K562 (cell line): Measurements from ENCODE around the gene PHF21B. TPM values are rescaled to one million over a fixed set of nuclear protein-coding genes. Genes with fewer than 3 reads are reported as not detected.

Experiments
- ATAC-seq: fragments of 200-7000 bp; cut with Tn5 transposase; 3 replicates; pipeline ENCODE4 v1.9.1; 2020; ENCODE audit warnings: moderate library complexity
- BruUV-seq: library from RNA; stranded (reverse); fragments of 400-500 nt; replicated peaks from 2 replicates; lab custom pipeline; 2021; lab: Mats Ljungman, UMichigan
- CTCF ChIA-PET: fragments of 300-600 bp; formaldehyde crosslinking; extraction: SDS; loops from one replicate; lab custom pipeline; 2021; ENCODE audit warnings: low intra/inter-chr PET ratio; lab: Yijun Ruan, JAX
- POLR2A ChIA-PET: fragments of 300-600, 350-650 bp; sonication (Branson Sonifier 250); formaldehyde crosslinking; extraction: SDS; loops from one replicate; lab custom pipeline; 2021; ENCODE audit warnings: antibody characterized with exemption, inconsistent platforms; lab: Yijun Ruan, JAX
- DNase-seq, 4 experiments: peaks; one replicate each; pipeline versions ENCODE4 v3.0.0 to v3.0.0-alpha.2; 2011 to 2018; ENCODE audit warnings: low spot score in 3 of 4, mixed read lengths in 3 of 4; ENCODE audit errors: extremely low read depth in 1 of 4
- FAIRE-seq: peaks from 2 replicates; lab custom pipeline; 2011; peaks lifted over from hg19 to GRCh38; lab: Jason Lieb, UNC
- H2AFZ ChIP-seq: 2 replicates; pipeline ENCODE4 v1.6.0; 2011; ENCODE audit warnings: low read depth, low read length, control low read depth, inconsistent platforms
- H3K27ac ChIP-seq: fragments of 200-600 bp; 3 replicates; pipeline ENCODE4 v1.8.0; 2011; ENCODE audit warnings: low read depth, mild to moderate bottlenecking, control low read depth, inconsistent platforms, low read length, moderate library complexity, mixed read lengths; ENCODE audit errors: extremely low read depth
- H3K27me3 ChIP-seq, 2 experiments: fragments of 300-600 bp in 1 of 2; 2 replicates in 1 of 2; 3 replicates in 1 of 2; pipeline versions ENCODE4 v1.6.0 to v1.8.0; 2011; ENCODE audit warnings: inconsistent platforms in 2 of 2, low read length in 2 of 2, mild to moderate bottlenecking in 1 of 2, mixed read lengths in 1 of 2, moderate library complexity in 1 of 2; ENCODE audit not compliant: control insufficient read depth in 2 of 2, insufficient read depth in 2 of 2
- H3K36me3 ChIP-seq: fragments of 300-600 bp; 3 replicates; pipeline ENCODE4 v1.8.0; 2011; ENCODE audit warnings: mild to moderate bottlenecking, low read length, inconsistent platforms; ENCODE audit not compliant: control insufficient read depth, insufficient read depth
- H3K4me1 ChIP-seq, 2 experiments: fragments of 200-600 bp in 1 of 2; replicated peaks in 1 of 2; 2 replicates in 1 of 2; 3 replicates in 1 of 2; pipeline versions ENCODE4 v1.5.1 to v1.8.0; 2011; ENCODE audit warnings: inconsistent platforms in 2 of 2, low read length in 2 of 2, mild to moderate bottlenecking in 1 of 2, mixed read lengths in 1 of 2, moderate library complexity in 1 of 2; ENCODE audit not compliant: control insufficient read depth in 2 of 2, insufficient read depth in 2 of 2
- H3K4me2 ChIP-seq: 2 replicates; pipeline ENCODE4 v1.6.1; 2011; ENCODE audit warnings: low read length, control low read depth, inconsistent platforms, mixed read lengths; ENCODE audit not compliant: insufficient read depth
- H3K4me3 ChIP-seq: fragments of 200-600 bp; sonication (generic), shearing (Covaris generic); 2 replicates; pipeline ENCODE4 v1.5.1; 2016; ENCODE audit warnings: control low read depth, inconsistent platforms
- H3K79me2 ChIP-seq: fragments of 200-600 bp; 3 replicates; pipeline ENCODE4 v1.8.0; 2011; ENCODE audit warnings: low read length, inconsistent platforms; ENCODE audit not compliant: control insufficient read depth, insufficient read depth
- H3K9ac ChIP-seq, 2 experiments: 2 replicates each; pipeline versions ENCODE4 v1.6.0 to v1.6.1; 2011; ENCODE audit warnings: low read depth in 2 of 2, low read length in 2 of 2, control low read depth in 1 of 2, inconsistent platforms in 1 of 2, mild to moderate bottlenecking in 1 of 2, mixed read lengths in 1 of 2; ENCODE audit not compliant: insufficient read depth in 1 of 2
- H3K9me1 ChIP-seq: one replicate; pipeline ENCODE4 v1.6.0; 2011; ENCODE audit warnings: inconsistent platforms, mild to moderate bottlenecking, low read length, moderate library complexity; ENCODE audit not compliant: control insufficient read depth, insufficient read depth
- H3K9me3 ChIP-seq: replicated peaks from 2 replicates; pipeline ENCODE4 v1.5.1; 2011; ENCODE audit warnings: low read depth, low read length, inconsistent platforms; ENCODE audit not compliant: control insufficient read depth, insufficient read depth
- H4K20me1 ChIP-seq: replicated peaks from 2 replicates; pipeline ENCODE4 v1.6.1; 2011; ENCODE audit warnings: low read length, inconsistent platforms, mixed read lengths; ENCODE audit not compliant: control insufficient read depth, insufficient read depth
- ESRRA ChIP-seq: fragments of 450-650 bp; IDR thresholded peaks from 2 replicates; pipeline ENCODE4 v1.6.1; 2014; ENCODE audit warnings: low read depth, mild to moderate bottlenecking, moderate library complexity, borderline replicate concordance
- ETV1 ChIP-seq: fragments of 450-650 bp; conservative IDR thresholded peaks from 2 replicates; pipeline ENCODE4 v1.6.1; 2016; ENCODE audit warnings: missing genetic modification characterization, control low read depth, low read depth, missing compliant biosample characterization
- JUN ChIP-seq, 2 experiments: sonication (generic) in 1 of 2; formaldehyde crosslinking in 1 of 2; IDR thresholded peaks; 2 replicates each; pipeline versions ENCODE4 v1.6.1 to v1.8.0; 2012 to 2022; ENCODE audit warnings: borderline replicate concordance in 2 of 2, mild to moderate bottlenecking in 2 of 2, improper control_type of control experiment in 1 of 2, low read depth in 1 of 2, low read length in 1 of 2, missing genetic modification reagents in 1 of 2
- TEAD1 ChIP-seq, 2 experiments: fragments of 450-650 bp in 1 of 2; sonication (generic) in 1 of 2; formaldehyde crosslinking; IDR thresholded peaks; 2 replicates each; pipeline versions ENCODE4 v1.4.0 to v1.8.0; 2020 to 2022; ENCODE audit warnings: mild to moderate bottlenecking in 2 of 2, missing genetic modification reagents in 1 of 2
- ZNF609 ChIP-seq: sonication (generic); formaldehyde crosslinking; IDR thresholded peaks from 2 replicates; pipeline ENCODE4 v1.8.1; 2023; ENCODE audit warnings: missing genetic modification reagents, mild to moderate bottlenecking, borderline replicate concordance
- WGBS: fragments of 100-300 bp; shearing (Covaris generic); methylation state at CpG from one replicate; pipeline ENCODE4 v1.1.6; 2016; ENCODE audit warnings: low coverage, mixed read lengths; ENCODE audit not compliant: insufficient coverage; ENCODE audit errors: missing lambda C conversion rate; 5-methylcytosine and 5-hydroxymethylcytosine counted together
- in situ Hi-C: fragments of 300-500 bp; cut with MboI; formaldehyde crosslinking; loops from 4 replicates; pipeline ENCODE4 v1.15.0; 2018; ENCODE audit warnings: inconsistent platforms, mixed read lengths
- intact Hi-C: fragments of 100-400 bp; cut with micrococcal nuclease; formaldehyde crosslinking; loops from 2 replicates; pipeline ENCODE4 v1.14.2; 2022
- polyA plus RNA-seq, 8 experiments: library from polyadenylated mRNA; depleted of rRNA in 4 of 8; stranded (reverse) in 5 of 8; unstranded in 3 of 8; fragments of >200 nt; fragmentation: Nextera tagmentation in 2 of 8; fragmentation: Illumina TruSeq in 1 of 8; extraction: Ambion mirVana in 2 of 8; extraction: Trizol in 1 of 8; gene quantifications; 2 replicates each; pipeline versions ENCODE4 v1.2.1 to v1.2.3, GENCODE V29; 2011 to 2014; ENCODE audit warnings: inconsistent platforms in 1 of 8, missing spikeins in 1 of 8
- total RNA-seq, 7 experiments: library from RNA; depleted of rRNA in 6 of 7; stranded (reverse); fragments of >200 nt in 6 of 7; fragmentation: Illumina TruSeq in 2 of 7; extraction: Trizol in 2 of 7; gene quantifications; 2 replicates each; pipeline versions ENCODE4 v1.2.1 to v1.2.3, GENCODE V29; 2011 to 2021; ENCODE audit warnings: low replicate concordance in 1 of 7
- TF ChIP-seq, protein P1 (sequence below): IDR thresholded peaks from 2 replicates; pipeline ENCODE4 v1.6.1; 2014; ENCODE audit warnings: antibody characterized with exemption

PHF21B gene
- total and polyA plus RNA-seq, 9 of the 15 experiments (the other 6 are each of a cell fraction or from before 2014, with no cell fraction given), result 0.04 TPM; not detected in 8

- no peaks in the 10 kb centered on the region for H3K4me1 ChIP-seq
- peaks cover 7 to 69% of the 10 kb centered on the region in 2 experiments for H3K27me3 ChIP-seq
- no peak overlapping the region for H3K27ac ChIP-seq
- POLR2A ChIA-PET, result interaction anchor here (0.6 kb wide), 1 partner anchor 79 kb away, joined by 4 read pairs; no protein-coding TSS in a partner anchor
- no peaks in the 10 kb centered on the region for H3K36me3 ChIP-seq
- WGBS, result 0% methylated on average over 6 of the region's 6 CpGs
- H3K9me1 ChIP-seq, result no peaks in the 10 kb centered on the region
- H3K9me3 ChIP-seq, result no peaks in the 10 kb centered on the region
- CTCF ChIA-PET, result no interaction called here
- in situ Hi-C loops (no loop called here), intact Hi-C loops (no loop called here)
- DNase-seq (no peak), ATAC-seq (no peak), FAIRE-seq (no peak)
- BruUV-seq, result no TSS peak
- H3K4me2 ChIP-seq, result no peak overlapping the region
- no peaks in the 10 kb centered on the region; the same call in 1 of the 2 replicates for H4K20me1 ChIP-seq
- no peak overlapping the region for H2AFZ ChIP-seq
- H3K9ac ChIP-seq, result no peak overlapping the region
- H3K4me3 ChIP-seq, result no peak overlapping the region
- TF ChIP-seq JUN (IDR thresholded peaks at IDR 0.05; ENCODE audit: borderline replicate concordance, low read depth, low read length) (no peak), JUN (CRISPR knock-in tag; IDR thresholded peaks at IDR 0.05; ENCODE audit: borderline replicate concordance) (no peak), TEAD1 (CRISPR knock-in tag; IDR thresholded peaks at IDR 0.05) (no peak), ESRRA (no peak), ZNF609 (CRISPR knock-in tag) (no peak), ETV1 (tag) (no peak)
- TF ChIP-seq, protein P1, sequence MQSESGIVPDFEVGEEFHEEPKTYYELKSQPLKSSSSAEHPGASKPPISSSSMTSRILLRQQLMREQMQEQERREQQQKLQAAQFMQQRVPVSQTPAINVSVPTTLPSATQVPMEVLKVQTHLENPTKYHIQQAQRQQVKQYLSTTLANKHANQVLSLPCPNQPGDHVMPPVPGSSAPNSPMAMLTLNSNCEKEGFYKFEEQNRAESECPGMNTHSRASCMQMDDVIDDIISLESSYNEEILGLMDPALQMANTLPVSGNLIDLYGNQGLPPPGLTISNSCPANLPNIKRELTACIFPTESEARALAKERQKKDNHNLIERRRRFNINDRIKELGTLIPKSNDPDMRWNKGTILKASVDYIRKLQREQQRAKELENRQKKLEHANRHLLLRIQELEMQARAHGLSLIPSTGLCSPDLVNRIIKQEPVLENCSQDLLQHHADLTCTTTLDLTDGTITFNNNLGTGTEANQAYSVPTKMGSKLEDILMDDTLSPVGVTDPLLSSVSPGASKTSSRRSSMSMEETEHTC, result no peak
- H3K79me2 ChIP-seq, result no peaks in the 10 kb centered on the region
Observed at GRCh38 chr22:44934454-44934735, 75.4 kb downstream of the PHF21B start.
